A549 (cell line): ENCODE results near the gene LXN. TPM values are rescaled to one million over a fixed set of nuclear protein-coding genes. Genes with fewer than 3 reads are reported as not detected.
A peak's percentile ranks its signal among the peaks of the same experiment; 100 is the strongest.

Source experiments
- ATAC-seq, 2 experiments: fragments of 200-7000 bp in 1 of 2; fragments of >200 bp in 1 of 2; cut with Nextera tagmentation in 1 of 2; cut with Tn5 transposase in 1 of 2; 3 replicates each; pipeline versions ENCODE4 v1.8.0 to v1.9.1; 2018 to 2020; ENCODE audit warnings: mild to moderate bottlenecking in 1 of 2, moderate library complexity in 1 of 2
- CTCF ChIA-PET: fragments of 300-600 bp; sonication (Branson Sonifier 250); formaldehyde crosslinking; extraction: SDS; loops from one replicate; lab custom pipeline; 2021; ENCODE audit warnings: antibody characterized with exemption, inconsistent platforms; lab: Yijun Ruan, JAX
- POLR2A ChIA-PET: fragments of 350-600 bp; formaldehyde crosslinking; extraction: SDS; loops from one replicate; lab custom pipeline; 2021; ENCODE audit warnings: antibody characterized with exemption, inconsistent platforms; lab: Yijun Ruan, JAX
- DNase-seq, 2 experiments: peaks; one replicate each; pipeline versions ENCODE4 v3.0.0 to v3.0.0-alpha.2; 2011 to 2016; ENCODE audit warnings: low read depth in 1 of 2, low spot score in 1 of 2
- FAIRE-seq: peaks from 2 replicates; lab custom pipeline; 2011; peaks lifted over from hg19 to GRCh38; lab: Jason Lieb, UNC
- H3K27ac ChIP-seq, 2 experiments: fragments of >200 bp; sonication (Bioruptor Twin); formaldehyde crosslinking; 3 replicates each; pipeline ENCODE4 v1.5.1; 2016 to 2017
- H3K4me1 ChIP-seq: fragments of >200 bp; sonication (Bioruptor Twin); formaldehyde crosslinking; 3 replicates; pipeline ENCODE4 v1.6.1; 2016
- H3K4me2 ChIP-seq: fragments of >200 bp; sonication (Bioruptor Twin); formaldehyde crosslinking; 3 replicates; pipeline ENCODE4 v1.6.1; 2016
- H3K4me3 ChIP-seq: fragments of >200 bp; sonication (Bioruptor Twin); formaldehyde crosslinking; 3 replicates; pipeline ENCODE4 v1.5.1; 2016
- H3K9me3 ChIP-seq: fragments of >200 bp; sonication (Bioruptor Twin); formaldehyde crosslinking; 3 replicates; pipeline ENCODE4 v1.6.1; 2016
- CBX2 ChIP-seq: fragments of 200-600 bp; sonication (generic); IDR thresholded peaks from 2 replicates; pipeline ENCODE4 v1.6.1; 2016; ENCODE audit warnings: low read depth, mild to moderate bottlenecking, borderline replicate concordance
- CEBPB ChIP-seq, 2 experiments: fragments of >200 bp in 1 of 2; sonication (Bioruptor Twin) in 1 of 2; formaldehyde crosslinking in 1 of 2; IDR thresholded peaks; 2 replicates each; pipeline ENCODE4 v1.6.1; 2012 to 2016
- CHD2 ChIP-seq: fragments of 150-350 bp; IDR thresholded peaks from 2 replicates; pipeline ENCODE4 v1.6.1; 2014; ENCODE audit warnings: low read length; ENCODE audit not compliant: partially characterized antibody
- CHD4 ChIP-seq: fragments of 200-600 bp; sonication (generic); IDR thresholded peaks from 2 replicates; pipeline ENCODE4 v1.6.1; 2016; ENCODE audit warnings: antibody characterized with exemption, mild to moderate bottlenecking, borderline replicate concordance
- EHMT2 ChIP-seq: fragments of 200-600 bp; sonication (generic); IDR thresholded peaks from 2 replicates; pipeline ENCODE4 v1.6.1; 2016; ENCODE audit warnings: antibody characterized with exemption, low read depth, mild to moderate bottlenecking, moderate library complexity
- EP300 ChIP-seq, 2 experiments: fragments of >200 bp; sonication (Bioruptor Twin); formaldehyde crosslinking; IDR thresholded peaks; 2 replicates in 1 of 2; 3 replicates in 1 of 2; pipeline ENCODE4 v1.6.1; 2016 to 2017
- FOXS1 ChIP-seq: fragments of 250-450 bp; sonication (Bioruptor Pico); IDR thresholded peaks from 2 replicates; pipeline ENCODE4 v1.5.0; 2020; ENCODE audit warnings: mild to moderate bottlenecking, moderate library complexity
- GATA3 ChIP-seq: IDR thresholded peaks from 2 replicates; pipeline ENCODE4 v1.6.1; 2012; ENCODE audit warnings: borderline replicate concordance
- HOXB5 ChIP-seq: fragments of 250-450 bp; sonication (Bioruptor Pico); IDR thresholded peaks from 2 replicates; pipeline ENCODE4 v1.5.0; 2020; ENCODE audit warnings: mild to moderate bottlenecking, moderate library complexity
- JUNB ChIP-seq: fragments of >200 bp; sonication (Bioruptor Twin); formaldehyde crosslinking; IDR thresholded peaks from 2 replicates; pipeline ENCODE4 v1.6.1; 2016
- KDM5A ChIP-seq: fragments of 200-600 bp; sonication (generic); IDR thresholded peaks from 2 replicates; pipeline ENCODE4 v1.6.1; 2016; ENCODE audit warnings: antibody characterized with exemption, mild to moderate bottlenecking
- NPAS2 ChIP-seq: fragments of 250-450 bp; sonication (Bioruptor Pico); IDR thresholded peaks from 2 replicates; pipeline ENCODE4 v1.8.0; 2022; ENCODE audit warnings: mild to moderate bottlenecking, moderate library complexity, borderline replicate concordance
- NR3C1 ChIP-seq: fragments of >200 bp; sonication (Bioruptor Twin); formaldehyde crosslinking; IDR thresholded peaks from 3 replicates; pipeline ENCODE4 v1.6.1; 2017
- PHF8 ChIP-seq: fragments of 200-600 bp; sonication (generic); IDR thresholded peaks from 2 replicates; pipeline ENCODE4 v1.6.1; 2016; ENCODE audit warnings: low read depth, mild to moderate bottlenecking, antibody characterized with exemption, moderate library complexity, borderline replicate concordance
- POLR2AphosphoS2 ChIP-seq: conservative IDR thresholded peaks from 2 replicates; pipeline ENCODE4 v1.6.1; 2012; ENCODE audit warnings: low read length, improper control_type of control experiment, inconsistent platforms
- RARB ChIP-seq: fragments of 250-450 bp; sonication (Bioruptor Pico); IDR thresholded peaks from 2 replicates; pipeline ENCODE4 v1.8.0; 2021; ENCODE audit warnings: mild to moderate bottlenecking, moderate library complexity
- RCOR1 ChIP-seq: fragments of 150-350 bp; IDR thresholded peaks from 2 replicates; pipeline ENCODE4 v1.6.1; 2014; ENCODE audit warnings: antibody characterized with exemption, low read length, low read depth
- RNF2 ChIP-seq: fragments of 200-600 bp; sonication (generic); IDR thresholded peaks from 2 replicates; pipeline ENCODE4 v1.6.1; 2016; ENCODE audit warnings: low read depth, mild to moderate bottlenecking, antibody characterized with exemption, moderate library complexity, borderline replicate concordance
- TP53 ChIP-seq: fragments of 250-450 bp; sonication (Bioruptor Pico); IDR thresholded peaks from 2 replicates; pipeline ENCODE4 v1.5.0; 2021; ENCODE audit warnings: mild to moderate bottlenecking, moderate library complexity
- ZFP36 ChIP-seq: fragments of 450-650 bp; IDR thresholded peaks from 2 replicates; pipeline ENCODE4 v1.6.1; 2014; ENCODE audit warnings: borderline replicate concordance; ENCODE audit not compliant: partially characterized antibody
- ZNF302 ChIP-seq: fragments of 250-450 bp; sonication (Bioruptor Pico); IDR thresholded peaks from 2 replicates; pipeline ENCODE4 v1.9.0; 2021; ENCODE audit warnings: inconsistent platforms, mild to moderate bottlenecking, moderate library complexity
- WGBS: methylation state at CpG from one replicate; pipeline ENCODE4 v1.1.6; 2017; ENCODE audit errors: missing lambda C conversion rate; 5-methylcytosine and 5-hydroxymethylcytosine counted together
- polyA plus RNA-seq, 4 experiments: library from polyadenylated mRNA; depleted of rRNA in 3 of 4; stranded (reverse); fragments of >200 nt; fragmentation: RNase III in 1 of 4; extraction: RNeasy Plus Mini Kit Qiagen cat#74134 plus additional on column Dnase treatment in 1 of 4; gene quantifications; 2 replicates in 3 of 4; 3 replicates in 1 of 4; pipeline ENCODE4 v1.2.3, GENCODE V29; 2011 to 2017
- TF ChIP-seq, protein P1 (sequence below): fragments of >200 bp; sonication (Bioruptor Twin); formaldehyde crosslinking; IDR thresholded peaks from 3 replicates; pipeline ENCODE4 v1.6.1; 2016
- TF ChIP-seq, protein P2 (sequence below): fragments of 250-450 bp; sonication (Bioruptor Pico); IDR thresholded peaks from 2 replicates; pipeline ENCODE4 v1.5.0; 2020; ENCODE audit warnings: low read depth, mild to moderate bottlenecking, moderate library complexity
- TF ChIP-seq, protein P3 (sequence below): fragments of >200 bp; sonication (Bioruptor Twin); formaldehyde crosslinking; IDR thresholded peaks from 2 replicates; pipeline ENCODE4 v1.6.1; 2016
- TF ChIP-seq, protein P4 (sequence below): fragments of 150-350 bp; IDR thresholded peaks from 2 replicates; pipeline ENCODE4 v1.6.1; 2014; ENCODE audit warnings: low read depth, mild to moderate bottlenecking, low read length
- TF ChIP-seq, protein P5 (sequence below): IDR thresholded peaks from 2 replicates; pipeline ENCODE4 v1.6.1; 2012

LXN gene
- polyA plus RNA-seq, 2 of the 4 experiments (the other 2 are of a cell fraction), result 37.9 to 131 TPM

DNA sequence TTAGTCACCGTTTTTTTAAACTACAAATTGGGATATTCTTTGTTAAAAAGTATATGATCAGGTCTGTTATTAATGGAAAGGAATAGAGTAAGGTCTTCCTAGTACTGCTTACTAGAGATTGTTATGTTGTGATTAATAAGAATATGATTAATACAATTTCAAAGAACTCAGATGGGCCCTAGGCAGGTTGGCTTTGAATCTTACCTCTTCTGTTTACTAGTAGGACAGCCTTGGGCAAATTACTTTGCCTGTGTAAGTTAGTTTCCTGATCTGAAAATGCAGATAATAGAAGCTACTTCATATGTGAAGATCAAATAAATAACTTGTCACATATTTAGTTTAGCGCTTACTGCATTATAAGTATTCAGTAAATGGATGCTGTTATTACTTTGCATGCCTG, 21.3 kb downstream of the LXN start:
- Histone ChIP-seq H3K9me3 (no peaks in the 10 kb centered on the region), H3K27ac (no peak overlapping the region), H3K4me3 (no peak overlapping the region), H3K4me1 (peaks cover 9% of the 10 kb centered on the region; the same call in 1 of the 3 replicates), H3K4me2 (no peak overlapping the region)
- POLR2A ChIA-PET, result no interaction called here
- CTCF ChIA-PET, result interaction anchor here (1.3 to 2.9 kb wide), 3 partner anchors 9 to 139 kb away, joined by 3 to 16 read pairs (median 5); no protein-coding TSS in a partner anchor
- WGBS, result 90% methylated on average over 2 of the region's 2 CpGs
- no peak for DNase-seq
- ATAC-seq, result no peak
- TF ChIP-seq HOXB5 (CRISPR knock-in tag) (no peak), KDM5A (no peak), FOXS1 (CRISPR knock-in tag) (no peak), RCOR1 (no peak), POLR2AphosphoS2 (no peak), RNF2 (no peak), NPAS2 (CRISPR knock-in tag) (no peak)
- TF ChIP-seq, protein P1, sequence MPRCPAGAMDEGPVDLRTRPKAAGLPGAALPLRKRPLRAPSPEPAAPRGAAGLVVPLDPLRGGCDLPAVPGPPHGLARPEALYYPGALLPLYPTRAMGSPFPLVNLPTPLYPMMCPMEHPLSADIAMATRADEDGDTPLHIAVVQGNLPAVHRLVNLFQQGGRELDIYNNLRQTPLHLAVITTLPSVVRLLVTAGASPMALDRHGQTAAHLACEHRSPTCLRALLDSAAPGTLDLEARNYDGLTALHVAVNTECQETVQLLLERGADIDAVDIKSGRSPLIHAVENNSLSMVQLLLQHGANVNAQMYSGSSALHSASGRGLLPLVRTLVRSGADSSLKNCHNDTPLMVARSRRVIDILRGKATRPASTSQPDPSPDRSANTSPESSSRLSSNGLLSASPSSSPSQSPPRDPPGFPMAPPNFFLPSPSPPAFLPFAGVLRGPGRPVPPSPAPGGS, result no peak
- TF ChIP-seq, protein P2, sequence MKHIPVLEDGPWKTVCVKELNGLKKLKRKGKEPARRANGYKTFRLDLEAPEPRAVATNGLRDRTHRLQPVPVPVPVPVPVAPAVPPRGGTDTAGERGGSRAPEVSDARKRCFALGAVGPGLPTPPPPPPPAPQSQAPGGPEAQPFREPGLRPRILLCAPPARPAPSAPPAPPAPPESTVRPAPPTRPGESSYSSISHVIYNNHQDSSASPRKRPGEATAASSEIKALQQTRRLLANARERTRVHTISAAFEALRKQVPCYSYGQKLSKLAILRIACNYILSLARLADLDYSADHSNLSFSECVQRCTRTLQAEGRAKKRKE, result no peak
- TF ChIP-seq, protein P3, sequence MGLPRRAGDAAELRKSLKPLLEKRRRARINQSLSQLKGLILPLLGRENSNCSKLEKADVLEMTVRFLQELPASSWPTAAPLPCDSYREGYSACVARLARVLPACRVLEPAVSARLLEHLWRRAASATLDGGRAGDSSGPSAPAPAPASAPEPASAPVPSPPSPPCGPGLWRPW, result no peak
- no peak for FAIRE-seq

DNA sequence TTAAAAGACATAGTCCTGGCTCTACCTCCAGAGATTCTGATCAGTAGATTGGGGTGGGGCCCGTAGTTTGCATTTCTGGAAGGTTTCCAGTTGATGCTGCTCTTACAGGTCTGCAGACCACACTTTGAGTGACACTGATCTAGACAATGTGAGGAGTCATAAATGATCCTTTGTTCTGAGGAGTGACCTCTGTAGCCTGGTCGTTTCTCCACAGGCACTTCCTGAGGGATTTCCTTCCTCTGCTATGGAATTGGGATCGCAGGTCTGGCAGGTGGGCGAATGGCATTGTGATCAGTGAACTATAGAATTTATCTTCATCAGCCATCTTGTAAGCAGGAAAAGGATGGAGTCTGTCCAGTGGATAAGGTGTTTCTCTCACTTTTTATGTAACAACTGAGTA, 22.7 kb downstream of the LXN start:
- H3K4me1 ChIP-seq, result peaks cover 19% of the 10 kb centered on the region
- FAIRE-seq, result no peak
- TF ChIP-seq CHD2, result no peak
- TF ChIP-seq, protein P4, sequence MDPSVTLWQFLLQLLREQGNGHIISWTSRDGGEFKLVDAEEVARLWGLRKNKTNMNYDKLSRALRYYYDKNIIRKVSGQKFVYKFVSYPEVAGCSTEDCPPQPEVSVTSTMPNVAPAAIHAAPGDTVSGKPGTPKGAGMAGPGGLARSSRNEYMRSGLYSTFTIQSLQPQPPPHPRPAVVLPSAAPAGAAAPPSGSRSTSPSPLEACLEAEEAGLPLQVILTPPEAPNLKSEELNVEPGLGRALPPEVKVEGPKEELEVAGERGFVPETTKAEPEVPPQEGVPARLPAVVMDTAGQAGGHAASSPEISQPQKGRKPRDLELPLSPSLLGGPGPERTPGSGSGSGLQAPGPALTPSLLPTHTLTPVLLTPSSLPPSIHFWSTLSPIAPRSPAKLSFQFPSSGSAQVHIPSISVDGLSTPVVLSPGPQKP, result no peak
- TF ChIP-seq RARB (CRISPR knock-in tag), result no peak
- no peak for TF ChIP-seq JUNB
- TF ChIP-seq NPAS2 (CRISPR knock-in tag), result no peak
- TF ChIP-seq HOXB5 (CRISPR knock-in tag), result no peak
- TF ChIP-seq, protein P5, sequence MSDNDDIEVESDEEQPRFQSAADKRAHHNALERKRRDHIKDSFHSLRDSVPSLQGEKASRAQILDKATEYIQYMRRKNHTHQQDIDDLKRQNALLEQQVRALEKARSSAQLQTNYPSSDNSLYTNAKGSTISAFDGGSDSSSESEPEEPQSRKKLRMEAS, result no peak
- no peak for TF ChIP-seq NR3C1
- no peak for TF ChIP-seq ZFP36
- TF ChIP-seq, all 56 proteins: peak for 0
- DNase-seq (no peak), ATAC-seq (no peak)
- 60% methylated on average over 4 of the region's 4 CpGs for WGBS
- ChIA-PET POLR2A (no interaction called here), CTCF (no interaction called here)
- H3K27ac ChIP-seq, result no peak overlapping the region
- H3K4me2 ChIP-seq, result no peak overlapping the region
- H3K9me3 ChIP-seq, result no peaks in the 10 kb centered on the region
- no peak overlapping the region for H3K4me3 ChIP-seq

DNA sequence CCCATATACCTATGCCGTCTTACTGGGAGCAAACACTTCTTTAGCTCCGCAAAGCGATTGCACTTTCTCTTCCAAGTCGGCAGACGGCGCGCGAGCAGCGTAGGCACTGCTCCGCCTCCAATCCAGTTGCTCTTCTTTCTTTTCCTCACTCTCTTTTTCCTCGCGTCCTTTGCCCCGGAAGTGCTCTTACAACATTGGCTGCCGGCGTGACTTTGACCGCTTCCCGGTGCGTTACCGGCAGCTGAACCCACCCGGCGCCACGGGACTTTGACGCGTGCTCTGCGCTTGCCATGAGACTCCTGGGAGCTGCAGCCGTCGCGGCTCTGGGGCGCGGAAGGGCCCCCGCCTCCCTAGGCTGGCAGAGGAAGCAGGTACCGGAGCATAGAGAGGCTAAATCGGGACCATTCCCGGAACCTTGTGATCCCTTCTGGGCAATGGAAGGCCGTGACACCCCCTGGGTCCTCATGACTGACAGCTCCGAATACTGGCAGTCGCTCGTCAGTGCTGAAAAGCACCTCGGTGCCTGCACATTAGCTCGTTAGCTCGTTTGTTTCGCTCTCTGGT, 28.0 kb downstream of the LXN start, which contains the start of gene GFM1:
GFM1 (plus strand) TSS at position 183 of the 564 bp plus-strand sequence; CDS start at position 291, 108 bp downstream.
- POLR2A ChIA-PET, result interaction anchor here (0.7 to 1.7 kb wide), 7 partner anchors 14 to 534 kb away, joined by 3 to 17 read pairs (median 4); partner anchors contain the start of genes MLF1 and RSRC1
- peak; percentile 98 to 100 for ATAC-seq
- peak within 1 kb of the TSS; percentile 87 to 99 for H3K27ac ChIP-seq
- H3K4me3 ChIP-seq, result peak within 1 kb of the TSS; percentile 72
- no peaks in the 10 kb centered on the region for H3K9me3 ChIP-seq
- CTCF ChIA-PET, result interaction anchor here (0.6 to 2.6 kb wide), 36 partner anchors 8 to 1436 kb away, joined by 3 to 23 read pairs (median 4); partner anchors contain the start of genes LXN, MLF1 and RARRES1
- FAIRE-seq, result peak; percentile 36
- H3K4me1 ChIP-seq, result peaks cover 14% of the 10 kb centered on the region
- peak; percentile 82 to 97 for DNase-seq
- WGBS, result 2% methylated on average over 35 of the region's 42 CpGs
- peak within 1 kb of the TSS; percentile 95 for H3K4me2 ChIP-seq
- TF ChIP-seq CHD4 (no peak), ZFP36 (no peak), TP53 (CRISPR knock-in tag) (no peak), CEBPB (IDR thresholded peaks at IDR 0.05) (peak in 1 of 2 experiments; percentile 64; a peak in 1 of 4 replicates), CBX2 (no peak), ZNF302 (CRISPR knock-in tag) (no peak), GATA3 (peak; percentile 56; the same call in 1 of the 2 replicates), EHMT2 (no peak), PHF8 (peak; percentile 90), EP300 (IDR thresholded peaks at IDR 0.05) (no peak), CHD2 (peak; percentile 44), RCOR1 (no peak)
- TF ChIP-seq, protein P4, result no peak; the same call in 1 of the 2 replicates
